Measurements from ENCODE around the gene BCAR1.

Gene BCAR1

DNA sequence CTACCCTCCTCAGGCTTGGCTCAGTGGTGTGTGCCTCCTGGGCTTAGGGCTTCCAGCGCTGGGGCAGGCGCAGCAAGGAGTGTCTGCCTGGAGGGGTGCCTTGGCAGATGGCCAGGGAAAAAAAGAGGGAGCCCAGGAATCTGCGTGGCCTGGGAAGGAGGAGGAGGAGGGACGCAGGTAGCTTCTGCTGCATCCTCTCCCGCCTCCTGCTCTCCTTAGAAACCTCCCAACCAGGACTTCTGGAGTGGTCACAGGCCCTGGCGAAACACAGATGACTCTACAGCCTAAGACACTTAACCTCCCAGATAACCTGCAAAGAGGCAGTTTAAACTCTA lies 7.3 kb upstream of the BCAR1 start:
- TF ChIP-seq, protein P1, sequence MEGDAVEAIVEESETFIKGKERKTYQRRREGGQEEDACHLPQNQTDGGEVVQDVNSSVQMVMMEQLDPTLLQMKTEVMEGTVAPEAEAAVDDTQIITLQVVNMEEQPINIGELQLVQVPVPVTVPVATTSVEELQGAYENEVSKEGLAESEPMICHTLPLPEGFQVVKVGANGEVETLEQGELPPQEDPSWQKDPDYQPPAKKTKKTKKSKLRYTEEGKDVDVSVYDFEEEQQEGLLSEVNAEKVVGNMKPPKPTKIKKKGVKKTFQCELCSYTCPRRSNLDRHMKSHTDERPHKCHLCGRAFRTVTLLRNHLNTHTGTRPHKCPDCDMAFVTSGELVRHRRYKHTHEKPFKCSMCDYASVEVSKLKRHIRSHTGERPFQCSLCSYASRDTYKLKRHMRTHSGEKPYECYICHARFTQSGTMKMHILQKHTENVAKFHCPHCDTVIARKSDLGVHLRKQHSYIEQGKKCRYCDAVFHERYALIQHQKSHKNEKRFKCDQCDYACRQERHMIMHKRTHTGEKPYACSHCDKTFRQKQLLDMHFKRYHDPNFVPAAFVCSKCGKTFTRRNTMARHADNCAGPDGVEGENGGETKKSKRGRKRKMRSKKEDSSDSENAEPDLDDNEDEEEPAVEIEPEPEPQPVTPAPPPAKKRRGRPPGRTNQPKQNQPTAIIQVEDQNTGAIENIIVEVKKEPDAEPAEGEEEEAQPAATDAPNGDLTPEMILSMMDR (IDR thresholded peaks at IDR 0.05; ENCODE audit: unreplicated experiment in 3 of 3), result no peak
- Mint-ChIP-seq H3K9me3 (no peaks in the 10 kb centered on the region), H3K27ac (peak overlapping the region in 2 of 3 experiments; percentile 49 to 81)

DNA sequence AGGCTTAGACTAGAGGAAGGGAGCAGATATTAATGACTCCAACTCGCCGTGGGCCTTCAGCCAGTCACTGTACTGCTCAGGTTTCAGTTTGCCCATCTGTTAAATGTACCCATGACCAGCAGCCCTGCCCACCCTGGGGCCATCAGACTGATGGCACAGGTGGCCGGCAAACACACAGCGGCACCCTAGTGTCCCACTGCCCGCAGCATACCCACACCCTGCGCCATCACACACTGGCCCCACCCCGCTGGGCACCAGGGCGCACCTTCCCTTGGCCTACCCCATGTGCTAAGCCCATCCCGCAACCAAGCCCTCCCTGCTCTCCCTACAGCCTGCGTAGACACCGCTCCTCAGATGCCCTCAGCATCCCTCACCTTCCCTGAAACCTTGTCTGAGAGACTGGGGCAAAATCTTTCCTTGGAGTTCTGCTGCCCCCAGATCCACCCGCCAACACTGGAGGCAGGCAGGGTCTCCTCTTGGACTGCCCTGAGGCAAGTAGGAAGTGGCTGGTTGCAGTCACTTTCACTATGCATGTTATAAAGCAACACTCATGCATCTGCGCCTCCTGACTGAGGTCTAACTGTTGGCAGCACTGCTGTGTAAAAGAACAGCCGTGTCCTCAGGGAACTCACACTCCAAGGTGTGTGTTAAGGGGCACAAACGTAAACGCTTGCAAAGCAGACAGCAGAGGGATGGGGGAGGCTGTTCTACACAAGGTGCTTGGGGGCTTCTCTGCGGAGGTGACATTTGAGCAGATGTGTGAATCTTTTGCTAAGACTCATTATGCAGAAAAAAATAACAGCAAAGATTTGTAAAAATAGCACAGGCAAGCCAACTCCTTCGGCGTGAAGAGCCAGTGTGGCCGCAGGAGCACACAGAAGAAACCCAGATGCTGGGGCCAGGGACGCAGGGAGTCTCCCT lies 6.7 kb upstream of the BCAR1 start:
- peaks cover 73% of the 10 kb centered on the region for H3K4me1 Mint-ChIP-seq
- H3K4me3 Mint-ChIP-seq, result no peak overlapping the region
- H3K27me3 Mint-ChIP-seq (ENCODE audit: low read depth), result no peaks in the 10 kb centered on the region
- TF ChIP-seq, protein P1 (IDR thresholded peaks at IDR 0.05; ENCODE audit: unreplicated experiment in 3 of 3), result no peak
- H3K9me3 Mint-ChIP-seq, result no peaks in the 10 kb centered on the region
- H3K36me3 Mint-ChIP-seq (ENCODE audit: low read depth), result peaks cover 5% of the 10 kb centered on the region
- H3K27ac Mint-ChIP-seq, result peak overlapping the region; percentile 41 to 81 (median 49)

More for the DNA sequence above, 7.3 kb upstream of the BCAR1 start:
- H3K4me3 Mint-ChIP-seq, result no peak overlapping the region
- H3K36me3 Mint-ChIP-seq (ENCODE audit: low read depth), result peaks cover 5% of the 10 kb centered on the region
- H3K27me3 Mint-ChIP-seq (ENCODE audit: low read depth), result no peaks in the 10 kb centered on the region
- peaks cover 72% of the 10 kb centered on the region for H3K4me1 Mint-ChIP-seq

DNA sequence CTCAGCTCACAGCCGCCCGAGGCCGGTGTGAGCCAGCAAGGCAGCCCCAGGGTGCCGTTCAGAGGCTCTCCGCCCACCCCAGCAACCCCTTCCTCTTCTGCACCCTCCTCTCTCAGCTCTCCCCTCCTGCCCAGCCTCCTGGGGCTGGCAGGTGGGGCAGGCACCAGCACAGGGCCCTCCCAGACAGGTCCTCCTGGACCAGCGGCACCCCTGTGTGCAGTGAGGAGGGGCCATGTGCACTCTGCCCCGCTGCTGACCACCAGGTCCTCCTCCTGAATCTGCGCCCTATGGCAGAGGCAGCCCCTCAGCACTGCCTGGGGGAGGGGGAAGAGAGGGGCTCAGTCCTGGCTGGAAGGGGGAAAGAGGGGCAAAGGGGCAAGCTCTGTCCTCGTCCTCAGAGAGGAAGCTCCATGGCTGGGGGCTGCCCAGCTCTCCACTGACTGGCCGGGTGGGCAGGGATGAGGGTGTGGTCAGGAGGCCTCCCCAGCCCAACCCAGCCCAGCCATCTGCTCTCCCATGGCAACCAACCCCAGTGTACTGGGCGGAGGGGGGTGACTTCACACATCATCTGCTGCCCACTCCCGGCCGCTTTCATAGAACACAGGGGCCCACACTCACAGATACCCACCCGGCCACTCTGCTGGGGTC lies 5.4 kb upstream of the BCAR1 start:
- H3K4me1 Mint-ChIP-seq, result peaks cover 72% of the 10 kb centered on the region
- no peaks in the 10 kb centered on the region for H3K27me3 Mint-ChIP-seq (ENCODE audit: low read depth)
- peaks cover 5% of the 10 kb centered on the region for H3K36me3 Mint-ChIP-seq (ENCODE audit: low read depth)
- no peak overlapping the region for H3K4me3 Mint-ChIP-seq
- TF ChIP-seq, protein P1 (IDR thresholded peaks at IDR 0.05; ENCODE audit: unreplicated experiment in 3 of 3), result no peak
- peak overlapping the region; percentile 44 to 76 (median 56) for H3K27ac Mint-ChIP-seq
- H3K9me3 Mint-ChIP-seq, result no peaks in the 10 kb centered on the region

DNA sequence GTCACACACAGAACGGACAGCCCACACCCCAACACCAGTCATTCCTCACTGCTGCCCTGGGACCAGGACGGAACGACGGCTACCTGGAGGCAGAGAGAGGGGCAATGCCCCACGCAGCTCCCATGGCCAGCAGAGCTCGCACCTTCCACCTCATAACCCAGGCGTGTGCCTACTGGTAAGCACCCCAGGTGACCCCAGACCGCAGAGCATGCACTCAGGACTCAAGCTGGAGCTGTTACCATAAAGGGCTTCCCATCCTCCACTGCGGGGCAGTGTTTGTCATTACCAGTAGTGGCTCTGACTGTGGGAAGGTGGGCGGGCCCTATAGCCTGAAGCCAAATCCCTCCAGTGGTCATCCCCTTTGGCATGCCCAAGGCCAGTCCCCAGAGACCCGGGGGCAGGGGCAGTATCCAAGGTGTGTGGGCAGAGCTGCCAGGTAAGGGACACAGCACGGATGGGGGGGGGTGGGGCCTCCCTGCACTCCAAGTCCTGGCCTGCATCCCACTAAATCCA lies 4.7 kb upstream of the BCAR1 start:
- Mint-ChIP-seq H3K27ac (peak overlapping the region in 1 of 3 experiments; percentile 25), H3K27me3 (ENCODE audit: low read depth) (no peaks in the 10 kb centered on the region), H3K4me1 (peaks cover 69% of the 10 kb centered on the region), H3K4me3 (no peak overlapping the region), H3K36me3 (ENCODE audit: low read depth) (peaks cover 5% of the 10 kb centered on the region), H3K9me3 (no peaks in the 10 kb centered on the region)
- TF ChIP-seq, protein P1 (IDR thresholded peaks at IDR 0.05; ENCODE audit: unreplicated experiment in 3 of 3), result no peak

DNA sequence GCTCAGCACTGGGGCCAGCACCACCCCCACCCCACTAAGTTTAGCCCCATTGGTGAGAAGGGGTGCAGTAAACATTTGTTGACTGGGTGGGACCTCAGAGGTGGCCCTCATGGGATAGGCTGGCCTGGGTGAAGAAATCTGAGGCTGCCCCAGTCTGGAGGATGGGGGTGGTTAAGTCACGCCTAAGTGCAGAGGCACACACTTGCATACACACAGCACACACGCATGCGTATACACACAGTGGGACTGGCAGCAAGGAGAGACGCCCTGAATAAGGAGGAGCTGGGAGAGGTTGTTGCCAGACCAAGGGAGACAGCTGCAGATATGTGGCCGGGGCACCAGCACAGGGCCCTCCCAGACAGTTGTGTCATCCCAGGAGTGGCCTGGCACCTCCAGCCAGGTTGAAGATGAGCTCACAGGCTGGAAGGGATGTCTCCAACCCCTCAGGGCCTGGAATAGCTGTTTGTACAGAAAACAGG lies 3.0 kb upstream of the BCAR1 start:
- Mint-ChIP-seq H3K36me3 (ENCODE audit: low read depth) (no peaks in the 10 kb centered on the region), H3K4me3 (no peak overlapping the region), H3K27ac (peak overlapping the region; percentile 82 to 92 (median 90)), H3K27me3 (ENCODE audit: low read depth) (no peaks in the 10 kb centered on the region), H3K4me1 (peaks cover 60% of the 10 kb centered on the region), H3K9me3 (no peaks in the 10 kb centered on the region)
- TF ChIP-seq, protein P1 (IDR thresholded peaks at IDR 0.05; ENCODE audit: unreplicated experiment in 3 of 3), result no peak
